Activated B cell treated with CpG ODN at 0.5 μM for 24 hours (primary cell): Measurements from ENCODE around the gene PPP1R27. TPM values are rescaled to one million over a fixed set of nuclear protein-coding genes. Genes with fewer than 3 reads are reported as not detected.

Experiments used
- ATAC-seq: fragments of 200-7000 bp; cut with Tn5 transposase; one replicate; pipeline ENCODE4 v1.10.0; 2021; ENCODE audit warnings: low read depth, mild to moderate bottlenecking, moderate library complexity
- CTCF ChIA-PET: fragments of 350-600 bp; sonication (Branson Sonifier 250); formaldehyde crosslinking; loops from one replicate; lab custom pipeline; 2021; ENCODE audit warnings: antibody characterized with exemption; lab: Charles Lee
- POLR2A ChIA-PET: fragments of 350-600 bp; sonication (Branson Sonifier 250); formaldehyde crosslinking; loops from one replicate; lab custom pipeline; 2021; ENCODE audit warnings: antibody characterized with exemption; lab: Charles Lee
- DNase-seq: peaks from one replicate; pipeline ENCODE4 v3.0.0; 2022
- H3K27ac Mint-ChIP-seq: one replicate; pipeline ENCODE4 v1.8.0; 2020; ENCODE audit warnings: mixed read lengths
- H3K27me3 Mint-ChIP-seq: one replicate; pipeline ENCODE4 v1.8.0; 2021; ENCODE audit warnings: mixed read lengths
- H3K36me3 Mint-ChIP-seq: one replicate; pipeline ENCODE4 v1.8.0; 2021; ENCODE audit warnings: low read depth, mixed read lengths
- H3K4me1 Mint-ChIP-seq: one replicate; pipeline ENCODE4 v1.8.0; 2021; ENCODE audit warnings: mixed read lengths
- H3K4me3 Mint-ChIP-seq: one replicate; pipeline ENCODE4 v1.8.0; 2020; ENCODE audit warnings: mild to moderate bottlenecking, mixed read lengths
- H3K9me3 Mint-ChIP-seq: one replicate; pipeline ENCODE4 v1.8.0; 2020; ENCODE audit warnings: mixed read lengths
- intact Hi-C: fragments of 100-400 bp; cut with micrococcal nuclease; formaldehyde crosslinking; loops from one replicate; pipeline ENCODE4 v1.15.1; 2024
- total RNA-seq: library from RNA; stranded (reverse); gene quantifications from 2 replicates; pipeline ENCODE4 v1.2.3, GENCODE V29; 2022
- TF ChIP-seq, protein P1 (sequence below): fragments of 200-600 bp; IDR thresholded peaks from one replicate; pipeline ENCODE4 v1.8.0; 2022; ENCODE audit warnings: antibody characterized with exemption, mild to moderate bottlenecking

Gene PPP1R27
- total RNA-seq, 1 donor from 2014 or later, result not detected

DNA sequence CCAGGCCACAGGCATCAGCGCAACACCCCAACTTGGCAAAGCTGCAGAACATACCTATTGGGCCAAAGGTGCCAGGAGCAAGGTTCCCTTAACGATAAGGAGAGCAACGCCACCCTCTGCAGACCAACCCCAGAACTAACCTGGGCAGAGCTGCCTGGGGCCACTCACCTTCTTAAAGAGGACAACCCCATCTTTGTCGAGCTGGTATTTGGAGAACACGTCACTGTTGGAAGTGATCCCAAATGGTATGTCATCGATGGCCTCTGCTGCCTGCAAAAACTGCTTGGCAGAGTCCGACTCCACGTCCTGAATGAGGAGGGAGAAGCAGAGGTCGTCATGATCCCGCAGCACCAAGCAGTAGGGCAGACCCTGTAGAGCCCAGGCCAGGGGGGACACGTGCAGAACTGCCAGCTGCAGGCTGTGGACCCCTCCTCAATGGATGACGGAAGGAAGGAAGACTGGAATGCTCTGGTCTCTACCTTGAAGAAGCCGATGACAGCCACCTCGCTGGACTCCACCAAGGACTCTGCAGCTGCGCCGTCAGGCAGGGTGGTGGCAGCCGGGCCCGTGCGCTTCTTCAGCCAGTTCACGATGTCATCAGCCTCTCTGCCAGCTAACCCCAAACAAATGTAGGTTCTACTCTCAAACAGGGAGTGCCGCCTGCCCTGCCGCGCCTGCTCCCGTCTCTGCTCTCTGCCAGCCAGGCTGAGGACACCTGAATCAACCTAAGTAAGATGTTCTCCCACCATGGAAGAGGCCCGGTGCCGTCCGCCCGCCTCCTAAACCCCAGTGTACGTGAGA, 20.3 kb upstream of the PPP1R27 start:
- H3K27ac Mint-ChIP-seq, result no peak overlapping the region
- H3K36me3 Mint-ChIP-seq, result peaks cover 65% of the 10 kb centered on the region
- intact Hi-C loops, result no loop called here
- no peak for DNase-seq
- H3K27me3 Mint-ChIP-seq, result no peaks in the 10 kb centered on the region
- no peak overlapping the region for H3K4me3 Mint-ChIP-seq
- H3K9me3 Mint-ChIP-seq, result no peaks in the 10 kb centered on the region
- CTCF ChIA-PET, result interaction anchor here (0.9 to 1.7 kb wide), 2 partner anchors 120 to 180 kb away, joined by 3 to 6 read pairs; no protein-coding TSS in a partner anchor
- no peak for ATAC-seq
- TF ChIP-seq, protein P1, sequence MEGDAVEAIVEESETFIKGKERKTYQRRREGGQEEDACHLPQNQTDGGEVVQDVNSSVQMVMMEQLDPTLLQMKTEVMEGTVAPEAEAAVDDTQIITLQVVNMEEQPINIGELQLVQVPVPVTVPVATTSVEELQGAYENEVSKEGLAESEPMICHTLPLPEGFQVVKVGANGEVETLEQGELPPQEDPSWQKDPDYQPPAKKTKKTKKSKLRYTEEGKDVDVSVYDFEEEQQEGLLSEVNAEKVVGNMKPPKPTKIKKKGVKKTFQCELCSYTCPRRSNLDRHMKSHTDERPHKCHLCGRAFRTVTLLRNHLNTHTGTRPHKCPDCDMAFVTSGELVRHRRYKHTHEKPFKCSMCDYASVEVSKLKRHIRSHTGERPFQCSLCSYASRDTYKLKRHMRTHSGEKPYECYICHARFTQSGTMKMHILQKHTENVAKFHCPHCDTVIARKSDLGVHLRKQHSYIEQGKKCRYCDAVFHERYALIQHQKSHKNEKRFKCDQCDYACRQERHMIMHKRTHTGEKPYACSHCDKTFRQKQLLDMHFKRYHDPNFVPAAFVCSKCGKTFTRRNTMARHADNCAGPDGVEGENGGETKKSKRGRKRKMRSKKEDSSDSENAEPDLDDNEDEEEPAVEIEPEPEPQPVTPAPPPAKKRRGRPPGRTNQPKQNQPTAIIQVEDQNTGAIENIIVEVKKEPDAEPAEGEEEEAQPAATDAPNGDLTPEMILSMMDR, result no peak
- POLR2A ChIA-PET, result interaction anchor here (0.6 to 1.4 kb wide), 2 partner anchors 22 to 33 kb away, joined by 3 to 6 read pairs; partner anchors contain the start of gene MCRIP1
- peaks cover 14% of the 10 kb centered on the region for H3K4me1 Mint-ChIP-seq

DNA sequence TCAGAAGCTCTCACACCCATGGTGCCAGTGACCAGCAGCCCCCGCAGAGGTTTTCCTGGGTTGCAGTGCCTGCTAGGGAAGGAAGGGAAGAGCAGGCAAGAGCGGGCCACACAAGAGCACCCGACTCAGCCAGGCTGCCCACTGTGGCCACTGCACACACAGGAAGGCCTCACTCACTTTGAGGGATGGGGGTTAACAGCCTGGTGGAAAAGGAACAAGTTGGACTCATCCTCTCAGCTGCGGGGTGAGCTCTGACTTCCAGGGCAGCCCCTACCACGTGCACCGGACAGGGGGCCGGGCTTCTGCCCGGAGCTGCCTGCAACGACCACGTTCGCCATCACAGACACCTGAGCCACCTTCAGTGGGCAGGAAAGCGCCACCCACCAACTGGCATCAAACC, 17.4 kb upstream of the PPP1R27 start:
- Mint-ChIP-seq H3K27ac (no peak overlapping the region), H3K4me1 (no peaks in the 10 kb centered on the region), H3K4me3 (no peak overlapping the region), H3K27me3 (no peaks in the 10 kb centered on the region), H3K36me3 (peaks cover 54% of the 10 kb centered on the region), H3K9me3 (no peaks in the 10 kb centered on the region)
- ChIA-PET CTCF (no interaction called here), POLR2A (interaction anchor here (1.8 kb wide), 1 partner anchor 19 kb away, joined by 9 read pairs; the partner anchor contains the start of gene MCRIP1)
- intact Hi-C loops, result no loop called here
- no peak for DNase-seq
- ATAC-seq, result no peak
- TF ChIP-seq, protein P1, result no peak

DNA sequence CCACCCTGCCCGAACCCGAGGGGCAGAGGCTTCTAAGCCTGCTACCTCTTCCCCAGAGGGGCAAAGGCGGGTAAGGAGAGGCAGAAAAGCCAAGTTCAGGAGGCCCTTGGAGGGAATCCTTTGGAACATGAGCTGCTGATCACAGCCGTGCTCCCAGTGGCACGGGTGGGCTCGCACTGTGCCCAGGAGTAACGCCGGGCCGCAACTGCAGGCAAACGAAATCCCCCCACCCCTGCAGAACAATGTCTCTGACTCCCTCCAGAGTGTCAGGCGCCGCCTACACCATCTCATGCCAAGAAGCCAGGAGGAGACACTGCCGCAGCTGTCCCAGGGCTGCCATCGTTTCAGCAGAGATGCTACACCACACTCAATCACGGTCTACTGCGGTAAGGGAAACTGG, 16.6 kb upstream of the PPP1R27 start:
- CTCF ChIA-PET, result no interaction called here
- Mint-ChIP-seq H3K27me3 (no peaks in the 10 kb centered on the region), H3K4me1 (no peaks in the 10 kb centered on the region), H3K36me3 (peaks cover 62% of the 10 kb centered on the region), H3K4me3 (no peak overlapping the region), H3K27ac (no peak overlapping the region), H3K9me3 (no peaks in the 10 kb centered on the region)
- DNase-seq (no peak), ATAC-seq (no peak)
- TF ChIP-seq, protein P1, result no peak
- intact Hi-C loops, result no loop called here
- POLR2A ChIA-PET, result interaction anchor here (1.8 kb wide), 1 partner anchor 18 kb away, joined by 9 read pairs; the partner anchor contains the start of gene MCRIP1

DNA sequence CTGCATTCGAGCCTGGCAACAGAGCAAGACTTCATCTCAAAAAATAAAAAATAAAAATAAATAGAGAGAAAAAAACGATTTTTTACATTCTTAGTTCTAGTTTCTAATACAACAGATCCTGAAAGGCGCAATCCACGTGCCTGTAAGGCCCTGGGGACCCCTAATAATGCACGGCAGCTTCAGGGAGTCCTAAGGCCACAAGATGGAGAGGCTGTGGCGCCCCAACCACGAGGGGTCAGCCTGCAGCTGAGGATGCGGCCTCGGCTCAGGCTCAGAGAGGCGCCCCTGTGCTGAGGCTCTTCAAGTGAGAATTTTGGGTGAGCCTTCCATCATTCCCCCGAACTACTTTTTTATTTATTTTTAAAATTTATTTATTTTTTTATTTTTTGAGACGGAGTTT, 14.6 kb upstream of the PPP1R27 start:
- TF ChIP-seq, protein P1, result no peak
- CTCF ChIA-PET, result no interaction called here
- Mint-ChIP-seq H3K4me3 (no peak overlapping the region), H3K27me3 (no peaks in the 10 kb centered on the region), H3K27ac (no peak overlapping the region), H3K9me3 (no peaks in the 10 kb centered on the region), H3K36me3 (peaks cover 59% of the 10 kb centered on the region), H3K4me1 (no peaks in the 10 kb centered on the region)
- intact Hi-C loops, result no loop called here
- POLR2A ChIA-PET, result no interaction called here
- no peak for DNase-seq
- ATAC-seq, result no peak
